ENCODE measurements around the gene ZNF837. TPM values are rescaled to one million over a fixed set of nuclear protein-coding genes. Genes with fewer than 3 reads are reported as not detected.

The ZNF837 gene
- total and polyA plus RNA-seq, 2 of the 13 experiments (the other 11 are each of a cell fraction or from before 2014, with no cell fraction given), result 0.29 to 1.3 TPM

- TF ChIP-seq PRDM15 (CRISPR knock-in tag; IDR thresholded peaks at IDR 0.05) (0 out of 2 replicates have a peak, but pooled peaks have one; percentile 26), ZNF567 (CRISPR knock-in tag; IDR thresholded peaks at IDR 0.05; ENCODE audit: borderline replicate concordance) (0 out of 2 replicates have a peak, but pooled peaks have one; percentile 30), JUND (CRISPR knock-in tag; IDR thresholded peaks at IDR 0.05) (peak; percentile 31; the same call in 1 of the 2 replicates), MED13 (CRISPR knock-in tag; IDR thresholded peaks at IDR 0.05) (no peak), MED1 (CRISPR knock-in tag; IDR thresholded peaks at IDR 0.05) (peak; percentile 3; the same call in 1 of the 2 replicates), MYC (CRISPR knock-in tag; IDR thresholded peaks at IDR 0.05; ENCODE audit: borderline replicate concordance) (0 out of 2 replicates have a peak, but pooled peaks have one; percentile 45), MTA1 (CRISPR knock-in tag; IDR thresholded peaks at IDR 0.05; ENCODE audit: borderline replicate concordance) (0 out of 2 replicates have a peak, but pooled peaks have one; percentile 10), MXI1 (IDR thresholded peaks at IDR 0.05; ENCODE audit: borderline replicate concordance, low read depth, low read length) (peak; percentile 26; the same call in 1 of the 3 replicates), ZNF607 (CRISPR knock-in tag; IDR thresholded peaks at IDR 0.05; ENCODE audit: borderline replicate concordance) (peak; percentile 40; the same call in 1 of the 2 replicates), PATZ1 (CRISPR knock-in tag; IDR thresholded peaks at IDR 0.05) (peak; percentile 19; the same call in 1 of the 2 replicates), ZNF205 (CRISPR knock-in tag; IDR thresholded peaks at IDR 0.05) (no peak), GZF1 (CRISPR knock-in tag; IDR thresholded peaks at IDR 0.05) (0 out of 2 replicates have a peak, but pooled peaks have one; percentile 9), MED8 (CRISPR knock-in tag; IDR thresholded peaks at IDR 0.05; ENCODE audit: insufficient replicate concordance) (no peak), HINFP (CRISPR knock-in tag; IDR thresholded peaks at IDR 0.05; ENCODE audit: low read depth) (no peak), CREB1 (IDR thresholded peaks at IDR 0.05) (peak; percentile 43; the same call in 1 of the 2 replicates), CREB1 (CRISPR knock-in tag; IDR thresholded peaks at IDR 0.05) (no peak), LCORL (IDR thresholded peaks at IDR 0.05) (no peak), LCORL (CRISPR knock-in tag; IDR thresholded peaks at IDR 0.05) (0 out of 2 replicates have a peak, but pooled peaks have one; percentile 18), HIC2 (CRISPR knock-in tag; IDR thresholded peaks at IDR 0.05; ENCODE audit: low read depth) (no peak), SALL2 (CRISPR knock-in tag; IDR thresholded peaks at IDR 0.05) (no peak), ZSCAN20 (CRISPR knock-in tag; IDR thresholded peaks at IDR 0.05; ENCODE audit: borderline replicate concordance) (0 out of 2 replicates have a peak, but pooled peaks have one; percentile 11)
Observed at GRCh38 chr19:58407658-58408151, 26.9 kb upstream of the ZNF837 start (continued).
